T47D (cell line): ENCODE measurements around the gene MEAK7.

Experiments
- DNase-seq, 2 experiments: peaks; one replicate each; pipeline versions ENCODE4 v3.0.0 to v3.0.0-alpha.2; 2011 to 2012; ENCODE audit warnings: low read depth in 1 of 2, low spot score in 1 of 2
- JUND ChIP-seq: IDR thresholded peaks from 2 replicates; pipeline ENCODE4 v1.6.1; 2012; ENCODE audit warnings: low read depth
- in situ Hi-C: cut with HindIII; loops from 2 replicates; pipeline ENCODE4 v1.10.0; 2016; ENCODE audit warnings: low sequenced_read_pairs, low pct_unique_long_range_greater_than_20kb

The MEAK7 gene

GRCh38 chr16:84504420-84505248 lies at the start of gene MEAK7:
Gene MEAK7 (minus strand): TSS chr16:84504659. CDS start chr16:84498086, 6,573 bp downstream.
- TF ChIP-seq JUND = no peak
- in situ Hi-C loops = no loop called here
- peak; percentile 99 to 100 for DNase-seq

GRCh38 chr16:84553873-84554399 lies 49.5 kb upstream of the MEAK7 start:
- DNase-seq = no peak
- TF ChIP-seq JUND = no peak
- in situ Hi-C loops = no loop called here

GRCh38 chr16:84552135-84552534 lies 47.7 kb upstream of the MEAK7 start:
- no peak for TF ChIP-seq JUND
- in situ Hi-C loops = no loop called here
- DNase-seq = no peak

- no peak for DNase-seq
- no peak for TF ChIP-seq JUND
- in situ Hi-C loops = no loop called here
These were observed 45.6 kb upstream of the MEAK7 start for GRCh38 chr16:84550096-84550495.

- no peak for DNase-seq
- in situ Hi-C loops = no loop called here
- TF ChIP-seq JUND = no peak
These were observed 44.7 kb upstream of the MEAK7 start for GRCh38 chr16:84548971-84549844.

GRCh38 chr16:84548508-84548907 lies 44.0 kb upstream of the MEAK7 start:
- in situ Hi-C loops = no loop called here
- TF ChIP-seq JUND = no peak
- no peak for DNase-seq

- in situ Hi-C loops = no loop called here
- no peak for DNase-seq
- no peak for TF ChIP-seq JUND
These were observed 43.1 kb upstream of the MEAK7 start for GRCh38 chr16:84547546-84548061.

- TF ChIP-seq JUND = no peak
- in situ Hi-C loops = no loop called here
- no peak for DNase-seq
These were observed 42.4 kb upstream of the MEAK7 start for GRCh38 chr16:84546669-84547545.

- TF ChIP-seq JUND = no peak
- in situ Hi-C loops = no loop called here
- DNase-seq = no peak
These were observed 40.8 kb upstream of the MEAK7 start for GRCh38 chr16:84545114-84545737.

- no peak for TF ChIP-seq JUND
- in situ Hi-C loops = no loop called here
- no peak for DNase-seq
These were observed 39.7 kb upstream of the MEAK7 start for GRCh38 chr16:84544031-84544773.

- DNase-seq = no peak
- in situ Hi-C loops = no loop called here
- no peak for TF ChIP-seq JUND
These were observed 38.8 kb upstream of the MEAK7 start for GRCh38 chr16:84543253-84543652.
